ENCODE results near the gene XPNPEP1.

XPNPEP1 gene

GRCh38 chr10:109946680-109947079 lies 23.4 kb upstream of the XPNPEP1 start:
- Histone ChIP-seq H3K27ac (ENCODE audit: low read depth, low read length) (no peak overlapping the region), H2AFZ (ENCODE audit: low read length, unreplicated experiment) (no peak overlapping the region)

GRCh38 chr10:109945473-109946177 lies 22.3 kb upstream of the XPNPEP1 start:
- Histone ChIP-seq H3K36me3 (ENCODE audit: insufficient read depth, low read length) (no peaks in the 10 kb centered on the region), H3K27me3 (ENCODE audit: insufficient read depth, low read length) (no peaks in the 10 kb centered on the region), H3K27ac (ENCODE audit: low read depth, low read length) (no peak overlapping the region), H3K4me3 (ENCODE audit: low read depth, low read length) (no peak overlapping the region), H3K79me2 (ENCODE audit: control insufficient read depth, insufficient read depth, low read length, unreplicated experiment) (no peaks in the 10 kb centered on the region), H2AFZ (ENCODE audit: low read length, unreplicated experiment) (no peak overlapping the region), H3K4me1 (ENCODE audit: control insufficient read depth, insufficient read depth, low read length, unreplicated experiment) (no peaks in the 10 kb centered on the region)

More at GRCh38 chr10:109946680-109947079, 23.4 kb upstream of the XPNPEP1 start:
- no peak overlapping the region for H3K4me3 ChIP-seq (ENCODE audit: low read depth, low read length)
- H3K27me3 ChIP-seq (ENCODE audit: insufficient read depth, low read length), result no peaks in the 10 kb centered on the region
- no peaks in the 10 kb centered on the region for H3K4me1 ChIP-seq (ENCODE audit: control insufficient read depth, insufficient read depth, low read length, unreplicated experiment)
- no peaks in the 10 kb centered on the region for H3K79me2 ChIP-seq (ENCODE audit: control insufficient read depth, insufficient read depth, low read length, unreplicated experiment)
- no peaks in the 10 kb centered on the region for H3K36me3 ChIP-seq (ENCODE audit: insufficient read depth, low read length)

GRCh38 chr10:109944613-109945012 lies 21.3 kb upstream of the XPNPEP1 start:
- Histone ChIP-seq H3K4me3 (ENCODE audit: low read depth, low read length) (no peak overlapping the region), H3K27ac (ENCODE audit: low read depth, low read length) (no peak overlapping the region), H3K36me3 (ENCODE audit: insufficient read depth, low read length) (no peaks in the 10 kb centered on the region), H3K27me3 (ENCODE audit: insufficient read depth, low read length) (no peaks in the 10 kb centered on the region), H3K79me2 (ENCODE audit: control insufficient read depth, insufficient read depth, low read length, unreplicated experiment) (no peaks in the 10 kb centered on the region), H2AFZ (ENCODE audit: low read length, unreplicated experiment) (no peak overlapping the region), H3K4me1 (ENCODE audit: control insufficient read depth, insufficient read depth, low read length, unreplicated experiment) (no peaks in the 10 kb centered on the region)

GRCh38 chr10:109941236-109941862 lies 18.0 kb upstream of the XPNPEP1 start:
- Histone ChIP-seq H3K27ac (ENCODE audit: low read depth, low read length) (no peak overlapping the region), H3K4me1 (ENCODE audit: control insufficient read depth, insufficient read depth, low read length, unreplicated experiment) (no peaks in the 10 kb centered on the region), H3K36me3 (ENCODE audit: insufficient read depth, low read length) (no peaks in the 10 kb centered on the region), H3K4me3 (ENCODE audit: low read depth, low read length) (no peak overlapping the region), H2AFZ (ENCODE audit: low read length, unreplicated experiment) (no peak overlapping the region), H3K27me3 (ENCODE audit: insufficient read depth, low read length) (no peaks in the 10 kb centered on the region), H3K79me2 (ENCODE audit: control insufficient read depth, insufficient read depth, low read length, unreplicated experiment) (no peaks in the 10 kb centered on the region)

- Histone ChIP-seq H2AFZ (ENCODE audit: low read length, unreplicated experiment) (no peak overlapping the region), H3K36me3 (ENCODE audit: insufficient read depth, low read length) (no peaks in the 10 kb centered on the region), H3K27me3 (ENCODE audit: insufficient read depth, low read length) (no peaks in the 10 kb centered on the region), H3K79me2 (ENCODE audit: control insufficient read depth, insufficient read depth, low read length, unreplicated experiment) (no peaks in the 10 kb centered on the region), H3K27ac (ENCODE audit: low read depth, low read length) (no peak overlapping the region), H3K4me1 (ENCODE audit: control insufficient read depth, insufficient read depth, low read length, unreplicated experiment) (no peaks in the 10 kb centered on the region), H3K4me3 (ENCODE audit: low read depth, low read length) (no peak overlapping the region)
These were observed 17.2 kb upstream of the XPNPEP1 start for GRCh38 chr10:109940553-109940952.

DNA sequence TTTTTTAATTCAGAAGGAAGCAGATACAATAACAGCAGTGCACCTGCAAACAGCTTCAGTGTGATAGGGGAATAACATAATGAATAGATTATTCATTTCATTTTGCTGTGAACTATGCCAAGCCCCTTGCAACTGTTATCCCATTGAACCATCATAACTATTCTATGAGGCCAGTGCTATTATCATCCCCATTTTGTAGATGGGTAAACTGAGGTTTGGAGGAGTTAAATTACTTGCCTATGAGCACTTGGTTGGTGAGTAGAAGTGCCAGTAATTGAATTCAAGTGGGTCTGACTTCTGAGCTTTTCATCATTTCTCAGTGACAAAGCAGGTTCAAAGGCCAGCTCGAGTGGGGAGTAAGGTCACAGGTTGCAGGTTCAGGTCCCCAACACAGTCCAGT lies 16.8 kb upstream of the XPNPEP1 start:
- Histone ChIP-seq H3K4me1 (ENCODE audit: control insufficient read depth, insufficient read depth, low read length, unreplicated experiment) (no peaks in the 10 kb centered on the region), H3K27me3 (ENCODE audit: insufficient read depth, low read length) (no peaks in the 10 kb centered on the region), H3K4me3 (ENCODE audit: low read depth, low read length) (no peak overlapping the region), H3K79me2 (ENCODE audit: control insufficient read depth, insufficient read depth, low read length, unreplicated experiment) (no peaks in the 10 kb centered on the region), H2AFZ (ENCODE audit: low read length, unreplicated experiment) (no peak overlapping the region), H3K27ac (ENCODE audit: low read depth, low read length) (no peak overlapping the region), H3K36me3 (ENCODE audit: insufficient read depth, low read length) (no peaks in the 10 kb centered on the region)

- Histone ChIP-seq H3K4me3 (ENCODE audit: low read depth, low read length) (no peak overlapping the region), H3K27ac (ENCODE audit: low read depth, low read length) (no peak overlapping the region), H2AFZ (ENCODE audit: low read length, unreplicated experiment) (no peak overlapping the region), H3K4me1 (ENCODE audit: control insufficient read depth, insufficient read depth, low read length, unreplicated experiment) (no peaks in the 10 kb centered on the region), H3K36me3 (ENCODE audit: insufficient read depth, low read length) (no peaks in the 10 kb centered on the region), H3K27me3 (ENCODE audit: insufficient read depth, low read length) (no peaks in the 10 kb centered on the region), H3K79me2 (ENCODE audit: control insufficient read depth, insufficient read depth, low read length, unreplicated experiment) (no peaks in the 10 kb centered on the region)
These were observed 16.1 kb upstream of the XPNPEP1 start for GRCh38 chr10:109939315-109939961.

GRCh38 chr10:109937460-109938065 lies 14.3 kb upstream of the XPNPEP1 start:
- Histone ChIP-seq H3K4me3 (ENCODE audit: low read depth, low read length) (no peak overlapping the region), H3K27ac (ENCODE audit: low read depth, low read length) (no peak overlapping the region), H3K79me2 (ENCODE audit: control insufficient read depth, insufficient read depth, low read length, unreplicated experiment) (no peaks in the 10 kb centered on the region), H3K4me1 (ENCODE audit: control insufficient read depth, insufficient read depth, low read length, unreplicated experiment) (no peaks in the 10 kb centered on the region), H2AFZ (ENCODE audit: low read length, unreplicated experiment) (no peak overlapping the region), H3K27me3 (ENCODE audit: insufficient read depth, low read length) (no peaks in the 10 kb centered on the region), H3K36me3 (ENCODE audit: insufficient read depth, low read length) (no peaks in the 10 kb centered on the region)

GRCh38 chr10:109934958-109935793 lies 11.9 kb upstream of the XPNPEP1 start:
- H3K4me3 ChIP-seq (ENCODE audit: low read depth, low read length), result no peak overlapping the region
- no peaks in the 10 kb centered on the region for H3K79me2 ChIP-seq (ENCODE audit: control insufficient read depth, insufficient read depth, low read length, unreplicated experiment)
- peaks cover 16% of the 10 kb centered on the region for H3K4me1 ChIP-seq (ENCODE audit: control insufficient read depth, insufficient read depth, low read length, unreplicated experiment)
- H3K27ac ChIP-seq (ENCODE audit: low read depth, low read length), result no peak overlapping the region
- H3K27me3 ChIP-seq (ENCODE audit: insufficient read depth, low read length), result no peaks in the 10 kb centered on the region
- no peak overlapping the region for H2AFZ ChIP-seq (ENCODE audit: low read length, unreplicated experiment)
- H3K36me3 ChIP-seq (ENCODE audit: insufficient read depth, low read length), result no peaks in the 10 kb centered on the region

DNA sequence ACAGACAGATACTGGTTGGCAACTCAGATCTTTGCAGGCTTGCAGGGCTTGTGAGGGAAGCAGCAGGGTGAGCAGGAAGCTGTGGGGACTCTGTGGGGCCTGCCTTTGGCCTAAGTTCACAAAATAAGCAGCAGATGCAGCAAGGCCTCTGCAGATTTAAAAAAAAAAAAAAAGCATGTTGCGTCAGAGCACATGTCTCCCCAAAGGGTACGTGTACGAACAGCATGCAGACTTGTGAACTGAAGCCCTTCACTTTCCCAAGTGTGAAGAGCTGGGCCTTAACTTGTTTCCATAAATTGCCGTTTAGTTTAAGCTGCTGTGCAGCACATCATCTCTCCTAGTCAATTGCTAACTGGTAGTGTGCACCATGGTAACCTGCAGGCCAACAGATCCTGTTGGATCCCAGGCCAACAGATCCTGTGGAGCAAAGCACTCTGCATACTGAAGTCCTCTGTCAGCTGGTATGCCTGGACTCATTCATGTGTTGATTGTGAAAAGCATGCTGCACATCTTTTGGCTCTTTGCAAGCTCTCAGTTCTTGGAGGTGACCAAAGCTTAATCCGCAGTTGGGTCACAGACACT lies 10.8 kb upstream of the XPNPEP1 start:
- H3K27me3 ChIP-seq (ENCODE audit: insufficient read depth, low read length), result no peaks in the 10 kb centered on the region
- H3K27ac ChIP-seq (ENCODE audit: low read depth, low read length), result no peak overlapping the region
- H3K36me3 ChIP-seq (ENCODE audit: insufficient read depth, low read length), result no peaks in the 10 kb centered on the region
- H2AFZ ChIP-seq (ENCODE audit: low read length, unreplicated experiment), result no peak overlapping the region
- no peak overlapping the region for H3K4me3 ChIP-seq (ENCODE audit: low read depth, low read length)
- H3K4me1 ChIP-seq (ENCODE audit: control insufficient read depth, insufficient read depth, low read length, unreplicated experiment), result peaks cover 26% of the 10 kb centered on the region
- H3K79me2 ChIP-seq (ENCODE audit: control insufficient read depth, insufficient read depth, low read length, unreplicated experiment), result no peaks in the 10 kb centered on the region

All from ACC112 (cell line).